ENCODE data around the gene MRGPRF. TPM values are rescaled to one million over a fixed set of nuclear protein-coding genes. Genes with fewer than 3 reads are reported as not detected.

Gene MRGPRF
- total and polyA plus RNA-seq, 9 donors = 10.2 to 27.2 (median 20.0) TPM

DNA sequence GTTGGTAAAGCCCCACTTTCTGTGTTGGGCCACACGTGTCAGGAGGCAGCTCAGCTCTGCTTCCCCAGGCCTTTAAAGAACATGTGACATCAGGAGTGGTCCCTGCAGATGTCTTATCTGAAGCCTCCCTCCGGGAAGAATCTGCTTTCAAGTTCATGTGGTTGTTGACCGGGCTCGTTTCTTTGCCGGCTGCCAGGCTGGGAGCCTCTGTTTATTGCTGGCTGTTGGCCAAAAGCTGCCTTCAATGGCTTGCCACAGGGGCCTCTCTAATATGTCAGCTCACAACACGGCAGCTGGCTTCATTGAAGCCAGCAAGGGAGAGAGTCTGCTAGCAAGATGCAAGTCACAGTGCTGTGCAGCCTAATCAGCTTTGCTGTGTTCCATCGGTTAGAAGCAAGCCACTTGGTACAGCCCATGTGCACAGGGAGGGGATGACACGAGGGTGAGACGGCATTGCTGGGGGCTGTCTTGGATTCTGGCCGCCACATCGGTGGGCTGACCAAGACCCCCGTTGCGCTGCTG lies 14.6 kb downstream of the MRGPRF start:
- Histone ChIP-seq H3K4me3 (ENCODE audit: low read length) (no peak overlapping the region), H3K27me3 (ENCODE audit: control insufficient read depth, insufficient read depth, low read length) (peaks cover 9% of the 10 kb centered on the region), H3K4me1 (ENCODE audit: control insufficient read depth, insufficient read depth, low read length) (peaks cover 69% of the 10 kb centered on the region), H3K9me3 (replicated peaks; ENCODE audit: control insufficient read depth, low read depth, low read length) (no peaks in the 10 kb centered on the region), H3K36me3 (ENCODE audit: control insufficient read depth, insufficient read depth, low read length) (peaks cover 1% of the 10 kb centered on the region), H3K27ac (ENCODE audit: low read length) (peak overlapping the region; percentile 60)
- DNase-seq = peak; percentile 82
- WGBS (ENCODE audit: insufficient coverage) = 24% methylated on average over 11 of the region's 13 CpGs

DNA sequence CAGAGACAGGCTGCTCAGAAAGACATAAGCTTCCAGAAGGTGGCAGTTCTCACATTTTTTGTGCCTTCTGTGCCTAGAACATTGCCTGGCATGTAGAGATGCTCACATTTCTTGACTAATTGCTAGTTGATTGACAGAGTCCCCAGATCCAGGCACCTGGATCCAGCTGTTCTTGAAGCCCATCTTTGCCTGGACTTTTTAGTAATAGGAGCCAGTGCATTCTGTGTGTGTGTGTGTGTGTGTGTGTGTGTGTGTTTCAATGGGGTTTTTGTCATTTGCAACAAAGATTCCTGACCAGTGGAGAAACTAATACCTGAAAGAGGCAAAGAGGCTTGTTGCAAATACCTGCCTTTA lies 15.1 kb downstream of the MRGPRF start:
- H3K27ac ChIP-seq (ENCODE audit: low read length) = peak overlapping the region; percentile 60
- no peaks in the 10 kb centered on the region for H3K9me3 ChIP-seq (replicated peaks; ENCODE audit: control insufficient read depth, low read depth, low read length)
- no peak overlapping the region for H3K4me3 ChIP-seq (ENCODE audit: low read length)
- peaks cover 9% of the 10 kb centered on the region for H3K27me3 ChIP-seq (ENCODE audit: control insufficient read depth, insufficient read depth, low read length)
- no peaks in the 10 kb centered on the region for H3K36me3 ChIP-seq (ENCODE audit: control insufficient read depth, insufficient read depth, low read length)
- peaks cover 67% of the 10 kb centered on the region for H3K4me1 ChIP-seq (ENCODE audit: control insufficient read depth, insufficient read depth, low read length)
- DNase-seq = no peak

DNA sequence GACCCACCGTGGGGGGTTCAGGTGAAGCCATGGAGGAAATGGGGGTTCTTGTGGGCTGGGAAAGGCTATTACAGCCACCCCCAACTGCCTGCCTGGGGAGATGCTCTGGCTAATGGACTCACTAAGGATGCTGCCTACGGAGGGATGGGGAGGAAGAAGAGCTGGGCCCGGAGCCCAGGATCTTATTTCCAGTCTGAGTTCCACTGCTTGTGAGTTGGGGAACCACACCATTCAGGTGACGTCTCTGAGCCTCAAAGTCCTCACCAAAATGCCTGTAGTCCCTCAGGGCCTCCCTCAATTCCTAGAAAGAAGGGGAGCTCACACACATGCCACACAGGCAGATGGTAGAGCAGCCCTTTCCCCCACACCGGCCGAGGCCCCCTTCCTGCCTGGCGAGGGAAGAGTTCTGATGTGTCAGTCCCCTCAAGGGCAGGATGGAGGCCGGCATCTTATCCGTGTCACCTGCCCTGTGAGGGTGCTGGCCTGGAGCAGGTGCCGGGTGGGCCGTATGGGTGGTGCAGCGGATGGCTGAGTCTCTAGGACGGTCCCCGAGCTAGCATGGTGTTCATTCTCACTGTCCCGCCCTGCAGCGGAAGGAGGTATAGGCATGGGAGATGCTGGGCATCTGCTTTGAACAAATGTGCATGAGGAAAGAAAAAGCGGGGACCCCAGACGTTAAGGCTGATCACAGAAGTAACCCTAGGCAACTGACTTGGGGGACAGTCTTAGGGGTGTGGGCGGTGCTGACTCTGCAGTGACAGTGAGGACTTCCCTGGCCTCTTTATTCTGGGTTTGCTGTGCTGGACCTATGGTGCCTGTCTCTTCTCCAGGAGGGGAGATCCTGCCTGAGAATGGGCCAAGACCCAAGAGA lies 15.7 kb downstream of the MRGPRF start:
- peaks cover 61% of the 10 kb centered on the region for H3K4me1 ChIP-seq (ENCODE audit: control insufficient read depth, insufficient read depth, low read length)
- no peak overlapping the region for H3K27ac ChIP-seq (ENCODE audit: low read length)
- 84% methylated on average over 16 of the region's 19 CpGs for WGBS (ENCODE audit: insufficient coverage)
- H3K27me3 ChIP-seq (ENCODE audit: control insufficient read depth, insufficient read depth, low read length) = peaks cover 9% of the 10 kb centered on the region
- H3K9me3 ChIP-seq (replicated peaks; ENCODE audit: control insufficient read depth, low read depth, low read length) = no peaks in the 10 kb centered on the region
- H3K4me3 ChIP-seq (ENCODE audit: low read length) = no peak overlapping the region
- DNase-seq = no peak
- no peaks in the 10 kb centered on the region for H3K36me3 ChIP-seq (ENCODE audit: control insufficient read depth, insufficient read depth, low read length)

DNA sequence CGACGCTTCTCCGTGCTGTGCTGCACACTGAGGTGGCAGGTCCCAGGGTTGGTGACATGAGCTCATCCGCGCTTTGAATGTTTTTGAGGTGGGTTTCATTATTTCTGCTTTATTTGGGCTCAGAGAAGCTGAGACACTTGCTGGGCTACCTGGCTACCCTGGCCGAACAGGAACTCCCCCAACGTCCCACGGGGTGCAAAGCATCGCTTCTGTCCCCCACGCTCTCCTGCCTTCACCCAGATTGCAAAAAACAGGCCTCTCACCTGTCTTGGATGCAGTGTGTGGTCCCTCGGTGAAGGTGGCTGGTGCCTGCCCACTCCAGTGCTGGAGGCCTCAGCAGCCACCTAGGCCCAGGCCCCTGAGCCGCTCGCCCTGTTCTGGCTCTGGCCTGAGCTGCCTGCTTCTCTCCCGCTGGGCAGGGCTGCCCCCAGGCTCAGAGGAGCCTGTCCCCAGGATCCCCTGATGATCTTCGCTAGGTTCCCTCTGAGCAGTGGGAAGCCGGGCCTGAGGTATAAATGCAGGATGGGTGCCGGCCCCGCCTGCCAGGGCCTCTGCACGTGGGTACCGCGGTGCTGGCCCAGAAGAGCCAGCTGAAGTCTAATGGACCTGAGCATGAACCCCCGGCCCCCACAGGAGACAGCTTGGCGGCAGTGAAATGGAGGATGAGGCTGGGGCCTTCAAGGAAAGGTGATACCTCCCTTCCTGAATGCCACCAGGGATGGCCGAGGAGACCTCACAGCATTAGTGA lies 16.5 kb downstream of the MRGPRF start:
- WGBS (ENCODE audit: insufficient coverage) = 89% methylated on average over 18 of the region's 24 CpGs
- H3K27me3 ChIP-seq (ENCODE audit: control insufficient read depth, insufficient read depth, low read length) = peaks cover 8% of the 10 kb centered on the region
- H3K4me1 ChIP-seq (ENCODE audit: control insufficient read depth, insufficient read depth, low read length) = peaks cover 53% of the 10 kb centered on the region
- H3K9me3 ChIP-seq (replicated peaks; ENCODE audit: control insufficient read depth, low read depth, low read length) = no peaks in the 10 kb centered on the region
- no peak for DNase-seq
- no peak overlapping the region for H3K4me3 ChIP-seq (ENCODE audit: low read length)
- no peak overlapping the region for H3K27ac ChIP-seq (ENCODE audit: low read length)
- no peaks in the 10 kb centered on the region for H3K36me3 ChIP-seq (ENCODE audit: control insufficient read depth, insufficient read depth, low read length)

DNA sequence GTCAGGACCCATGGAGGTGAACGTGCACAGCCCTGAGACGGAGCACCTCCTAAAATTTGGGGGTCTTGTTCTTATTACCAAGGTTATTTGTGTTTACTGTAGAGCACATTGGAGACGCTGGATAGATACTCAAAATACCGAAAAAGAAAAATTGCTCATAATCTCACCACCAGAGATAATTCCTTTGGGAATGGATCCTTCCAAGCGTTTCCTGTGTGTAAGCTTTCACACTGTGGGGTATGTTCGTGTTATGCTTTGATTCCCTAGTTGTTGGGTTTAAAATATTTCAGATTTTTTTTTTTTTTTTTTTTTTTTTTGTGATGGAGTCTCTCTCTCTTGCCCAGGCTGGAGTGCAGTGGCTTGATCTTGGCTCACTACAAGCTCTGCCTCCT lies 18.2 kb downstream of the MRGPRF start:
- H3K9me3 ChIP-seq (replicated peaks; ENCODE audit: control insufficient read depth, low read depth, low read length) = no peaks in the 10 kb centered on the region
- DNase-seq = no peak
- 69% methylated on average over 2 of the region's 6 CpGs for WGBS (ENCODE audit: insufficient coverage)
- H3K4me3 ChIP-seq (ENCODE audit: low read length) = no peak overlapping the region
- no peak overlapping the region for H3K27ac ChIP-seq (ENCODE audit: low read length)
- H3K4me1 ChIP-seq (ENCODE audit: control insufficient read depth, insufficient read depth, low read length) = peaks cover 36% of the 10 kb centered on the region
- peaks cover 8% of the 10 kb centered on the region for H3K27me3 ChIP-seq (ENCODE audit: control insufficient read depth, insufficient read depth, low read length)
- H3K36me3 ChIP-seq (ENCODE audit: control insufficient read depth, insufficient read depth, low read length) = no peaks in the 10 kb centered on the region

DNA sequence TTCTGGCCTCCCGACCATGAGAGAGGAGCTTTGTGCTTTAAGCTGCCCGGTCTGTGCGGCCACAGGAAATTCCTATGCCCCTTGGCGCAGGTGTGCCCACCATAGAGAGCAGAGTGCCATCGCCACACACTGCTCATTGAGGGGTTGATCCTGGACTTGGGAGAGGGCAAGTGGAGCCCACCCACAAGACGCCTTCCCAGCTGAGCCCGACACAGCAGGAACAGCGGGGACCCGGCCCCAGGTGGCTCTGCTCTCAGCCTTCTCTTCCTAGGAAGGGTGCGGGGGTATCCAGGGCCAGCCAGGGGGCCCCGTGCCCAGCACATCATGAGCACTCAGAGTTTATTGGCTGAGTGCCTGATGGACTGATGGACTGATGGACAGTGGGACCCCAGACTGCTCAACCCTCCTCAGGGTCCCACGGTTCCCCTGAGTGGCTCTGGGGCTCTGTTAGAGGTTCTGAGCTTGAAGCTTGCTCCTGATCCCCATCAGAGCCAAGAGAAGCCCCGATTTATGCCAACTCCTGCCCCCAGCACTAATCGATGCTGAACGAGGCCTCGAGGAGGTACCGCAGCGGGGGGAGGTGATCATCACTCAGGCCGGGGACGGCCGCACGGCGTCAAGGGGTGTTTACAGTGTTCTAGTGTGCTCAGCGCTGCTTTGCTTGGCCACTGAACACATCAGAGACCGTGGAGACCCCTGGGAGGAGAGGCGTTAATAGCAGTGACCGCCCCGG lies 18.7 kb downstream of the MRGPRF start:
- H3K27ac ChIP-seq (ENCODE audit: low read length) = no peak overlapping the region
- no peaks in the 10 kb centered on the region for H3K36me3 ChIP-seq (ENCODE audit: control insufficient read depth, insufficient read depth, low read length)
- no peak for DNase-seq
- no peaks in the 10 kb centered on the region for H3K9me3 ChIP-seq (replicated peaks; ENCODE audit: control insufficient read depth, low read depth, low read length)
- H3K4me1 ChIP-seq (ENCODE audit: control insufficient read depth, insufficient read depth, low read length) = peaks cover 32% of the 10 kb centered on the region
- 67% methylated on average over 25 of the region's 28 CpGs for WGBS (ENCODE audit: insufficient coverage)
- H3K4me3 ChIP-seq (ENCODE audit: low read length) = no peak overlapping the region
- H3K27me3 ChIP-seq (ENCODE audit: control insufficient read depth, insufficient read depth, low read length) = peaks cover 8% of the 10 kb centered on the region

DNA sequence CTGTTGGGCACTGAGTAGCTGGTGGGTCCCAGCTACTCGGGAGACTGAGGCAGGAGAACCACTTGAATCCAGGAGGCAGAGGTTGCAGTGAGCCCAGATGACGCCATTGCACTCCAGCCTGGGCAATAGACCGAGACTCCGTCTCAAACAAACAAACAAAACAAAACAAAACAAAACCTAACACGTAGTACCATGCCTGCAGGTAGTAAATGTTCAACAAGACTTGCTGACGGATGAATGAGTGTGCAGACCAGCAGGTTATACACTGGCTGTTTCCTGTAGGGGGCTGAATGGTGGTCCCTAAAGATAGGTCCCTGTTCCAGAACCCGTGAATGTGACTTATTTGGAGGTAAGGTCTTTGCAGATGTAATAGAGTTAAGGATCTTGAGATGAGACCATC lies 19.5 kb downstream of the MRGPRF start:
- H3K27me3 ChIP-seq (ENCODE audit: control insufficient read depth, insufficient read depth, low read length) = peaks cover 8% of the 10 kb centered on the region
- H3K4me3 ChIP-seq (ENCODE audit: low read length) = no peak overlapping the region
- WGBS (ENCODE audit: insufficient coverage) = 83% methylated on average over 1 of the region's 7 CpGs
- peaks cover 24% of the 10 kb centered on the region for H3K4me1 ChIP-seq (ENCODE audit: control insufficient read depth, insufficient read depth, low read length)
- DNase-seq = no peak
- H3K9me3 ChIP-seq (replicated peaks; ENCODE audit: control insufficient read depth, low read depth, low read length) = no peaks in the 10 kb centered on the region
- H3K27ac ChIP-seq (ENCODE audit: low read length) = no peak overlapping the region
- H3K36me3 ChIP-seq (ENCODE audit: control insufficient read depth, insufficient read depth, low read length) = no peaks in the 10 kb centered on the region

DNA sequence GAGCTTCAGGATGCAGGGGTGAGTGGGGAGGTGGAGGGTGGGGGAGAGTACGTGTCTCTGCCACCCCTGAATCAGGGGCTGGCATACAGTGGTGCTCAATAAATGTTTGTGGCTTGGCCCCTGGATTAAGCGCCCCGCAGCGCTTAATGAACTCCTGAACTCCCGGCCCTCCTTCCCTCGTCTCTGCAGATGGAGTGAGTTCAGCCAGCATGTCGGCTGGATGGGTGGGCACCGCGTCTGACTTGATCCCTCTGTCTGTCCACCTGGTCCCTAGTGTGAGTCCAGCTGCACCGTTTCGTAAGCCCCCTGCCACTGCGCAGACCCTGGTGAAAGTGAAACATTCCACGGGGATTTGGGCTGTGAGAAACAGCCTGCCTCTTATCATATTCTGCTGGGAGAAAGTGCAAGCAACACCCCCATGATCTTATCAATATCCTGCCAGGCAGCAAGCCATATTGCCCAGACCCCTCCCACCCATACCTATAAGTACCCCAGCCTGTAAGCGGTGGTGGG lies 20.2 kb downstream of the MRGPRF start:
- WGBS (ENCODE audit: insufficient coverage) = 59% methylated on average over 8 of the region's 14 CpGs
- Histone ChIP-seq H3K9me3 (replicated peaks; ENCODE audit: control insufficient read depth, low read depth, low read length) (no peaks in the 10 kb centered on the region), H3K4me1 (ENCODE audit: control insufficient read depth, insufficient read depth, low read length) (peaks cover 16% of the 10 kb centered on the region), H3K36me3 (ENCODE audit: control insufficient read depth, insufficient read depth, low read length) (no peaks in the 10 kb centered on the region), H3K4me3 (ENCODE audit: low read length) (no peak overlapping the region), H3K27me3 (ENCODE audit: control insufficient read depth, insufficient read depth, low read length) (peaks cover 8% of the 10 kb centered on the region), H3K27ac (ENCODE audit: low read length) (no peak overlapping the region)
- DNase-seq = no peak

DNA sequence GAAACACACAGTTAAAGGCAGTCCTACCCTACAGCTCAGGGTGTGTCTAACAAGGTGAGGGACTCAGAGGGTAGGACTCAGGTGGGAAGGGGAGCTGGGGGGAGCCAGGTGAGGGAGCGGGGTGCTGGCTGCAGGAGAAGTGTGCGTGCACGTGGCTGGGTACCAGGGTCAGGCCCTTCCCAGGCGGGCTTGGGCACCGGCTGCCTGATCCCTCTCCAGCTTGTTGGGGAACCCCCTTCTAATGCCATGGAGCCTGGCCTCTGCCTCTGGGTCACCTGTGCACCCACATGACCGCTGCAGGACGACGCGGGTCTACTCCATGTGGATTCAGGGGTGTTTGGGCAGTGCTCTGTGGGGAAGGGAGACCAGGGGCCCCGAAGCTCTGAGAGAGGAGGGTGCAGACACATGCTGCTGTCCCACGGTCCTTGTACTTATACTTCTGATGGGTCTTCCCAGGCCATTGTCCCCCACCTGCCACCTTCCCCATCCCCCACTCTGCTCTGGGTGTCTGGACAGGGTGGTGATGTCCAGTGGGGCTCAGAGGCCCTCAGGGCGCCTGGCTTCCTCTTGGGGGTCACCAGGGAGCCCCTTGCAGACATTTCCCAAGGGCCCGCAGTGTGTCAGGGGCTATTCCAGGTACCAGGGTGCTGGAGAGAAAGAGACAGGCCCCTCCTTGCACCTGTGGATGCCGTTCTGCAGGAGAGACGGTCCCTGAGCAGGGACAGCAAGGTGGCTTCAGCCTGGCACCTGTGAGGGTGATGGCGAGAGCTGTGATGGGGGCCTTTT lies 21.9 kb downstream of the MRGPRF start:
- H3K27me3 ChIP-seq (ENCODE audit: control insufficient read depth, insufficient read depth, low read length) = peaks cover 8% of the 10 kb centered on the region
- peaks cover 11% of the 10 kb centered on the region for H3K4me1 ChIP-seq (ENCODE audit: control insufficient read depth, insufficient read depth, low read length)
- no peak overlapping the region for H3K27ac ChIP-seq (ENCODE audit: low read length)
- no peak overlapping the region for H3K4me3 ChIP-seq (ENCODE audit: low read length)
- H3K36me3 ChIP-seq (ENCODE audit: control insufficient read depth, insufficient read depth, low read length) = no peaks in the 10 kb centered on the region
- WGBS (ENCODE audit: insufficient coverage) = 86% methylated on average over 8 of the region's 16 CpGs
- DNase-seq = no peak
- H3K9me3 ChIP-seq (replicated peaks; ENCODE audit: control insufficient read depth, low read depth, low read length) = peaks cover 2% of the 10 kb centered on the region
